AG09319 (cell line): ENCODE measurements around the gene LIN52.

ENCODE experiments used
- DNase-seq: peaks from one replicate; pipeline ENCODE4 v3.0.0-alpha.2; 2010; ENCODE audit warnings: low read depth; ENCODE audit errors: extremely low read depth
- CTCF ChIP-seq: IDR thresholded peaks from 2 replicates; pipeline ENCODE4 v1.5.1; 2011; ENCODE audit warnings: low read depth, mild to moderate bottlenecking, inconsistent platforms, low read length, moderate library complexity

Gene LIN52

GRCh38 chr14:74235017-74235416 lies 150.3 kb downstream of the LIN52 start:
- no peak for TF ChIP-seq CTCF
- no peak for DNase-seq

- DNase-seq = no peak
- TF ChIP-seq CTCF = no peak
Observed at GRCh38 chr14:74237441-74237840, 152.7 kb downstream of the LIN52 start.

GRCh38 chr14:74238974-74239847 lies 154.5 kb downstream of the LIN52 start, which contains the start of gene VSX2:
Gene VSX2 (plus strand): TSS chr14:74239449. CDS start chr14:74239562, 113 bp downstream.
- TF ChIP-seq CTCF = no peak

GRCh38 chr14:74239848-74240793 lies 155.4 kb downstream of the LIN52 start:
- no peak for TF ChIP-seq CTCF
- no peak for DNase-seq

More at GRCh38 chr14:74238974-74239847, 154.5 kb downstream of the LIN52 start, which contains the start of gene VSX2:
- DNase-seq = no peak

- TF ChIP-seq CTCF = no peak
Observed at GRCh38 chr14:74240794-74241651, 156.3 kb downstream of the LIN52 start.

GRCh38 chr14:74241652-74242017 lies 156.9 kb downstream of the LIN52 start:
- DNase-seq = no peak
- TF ChIP-seq CTCF = no peak

More at GRCh38 chr14:74240794-74241651, 156.3 kb downstream of the LIN52 start:
- DNase-seq = no peak
